NCI-H1436 treated with DMSO at 0.1 percent for 48 hours (cell line): ENCODE data around the gene ACACB.

Experiments used
- DNase-seq: peaks from one replicate; lab custom pipeline; 2025; lab: John Stamatoyannopoulos, UW

ACACB gene

GRCh38 chr12:109110988-109111495 lies 5.3 kb upstream of the ACACB start:
- no peak for DNase-seq

DNA sequence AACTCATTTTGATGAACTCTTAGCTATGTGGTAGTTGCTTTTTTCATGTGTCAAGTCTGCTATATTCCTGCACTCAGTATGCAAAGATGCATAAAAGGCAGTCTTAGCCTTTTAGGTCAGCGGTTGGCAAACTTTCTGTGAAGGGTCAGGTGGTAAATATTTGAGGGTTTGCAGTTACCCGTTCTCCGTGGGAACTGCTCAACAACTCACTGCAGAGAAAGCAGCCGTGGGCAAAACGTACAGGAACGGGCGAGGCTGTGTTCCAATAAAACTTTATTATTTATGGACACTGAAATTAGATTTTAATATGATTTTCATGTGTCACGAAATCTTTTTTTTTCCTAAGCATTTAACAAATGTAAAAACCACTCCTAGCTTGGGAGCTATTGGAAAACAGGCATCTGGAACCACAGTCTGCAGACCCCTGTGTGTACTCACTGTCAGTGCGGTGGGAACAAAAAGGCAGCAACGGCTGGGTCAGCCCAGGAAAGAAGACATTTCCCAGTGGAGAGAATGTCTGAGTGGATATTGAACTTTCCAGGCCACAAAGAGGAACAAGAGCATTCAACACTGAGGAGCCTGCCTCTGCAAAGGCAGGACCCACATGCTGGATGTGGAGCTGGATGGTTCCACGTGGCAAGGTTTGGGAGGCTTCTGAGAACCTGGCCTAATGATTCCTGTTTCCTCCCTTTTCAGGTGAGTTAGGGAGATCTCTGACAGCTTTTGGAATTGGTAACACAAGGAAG lies 3.5 kb upstream of the ACACB start:
- DNase-seq = no peak

DNA sequence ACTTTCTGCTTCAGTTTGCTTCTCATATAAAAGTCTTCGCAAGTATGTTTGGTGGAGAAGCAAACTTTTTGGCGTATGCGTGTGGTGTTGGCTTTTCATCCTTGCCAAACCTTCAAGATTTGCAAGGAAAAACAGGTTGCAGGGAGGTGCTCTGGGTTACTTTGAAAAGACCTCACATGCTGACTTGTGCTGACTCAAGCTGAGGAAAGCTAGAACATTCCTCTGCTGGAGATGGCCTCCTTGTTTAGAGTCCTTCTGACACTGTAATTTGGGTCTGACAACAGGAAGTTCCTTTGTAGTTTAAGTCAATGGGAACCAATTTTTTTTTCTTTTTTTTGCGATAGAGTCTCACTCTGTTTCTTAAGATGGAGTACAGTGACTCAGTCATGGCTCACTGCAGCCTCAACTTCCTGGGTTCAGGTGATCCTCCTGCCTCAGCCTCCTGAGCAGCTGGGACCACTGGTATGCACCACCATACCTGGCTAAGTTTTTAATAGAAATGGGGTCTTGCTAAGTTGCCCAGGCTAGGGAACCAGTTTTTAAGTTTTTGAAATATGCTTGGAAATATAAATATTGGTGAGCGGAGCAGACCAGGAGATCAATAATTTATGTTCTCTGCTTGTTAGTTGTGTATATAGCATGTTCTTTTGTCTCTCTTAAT lies 2.6 kb upstream of the ACACB start:
- DNase-seq = no peak

DNA sequence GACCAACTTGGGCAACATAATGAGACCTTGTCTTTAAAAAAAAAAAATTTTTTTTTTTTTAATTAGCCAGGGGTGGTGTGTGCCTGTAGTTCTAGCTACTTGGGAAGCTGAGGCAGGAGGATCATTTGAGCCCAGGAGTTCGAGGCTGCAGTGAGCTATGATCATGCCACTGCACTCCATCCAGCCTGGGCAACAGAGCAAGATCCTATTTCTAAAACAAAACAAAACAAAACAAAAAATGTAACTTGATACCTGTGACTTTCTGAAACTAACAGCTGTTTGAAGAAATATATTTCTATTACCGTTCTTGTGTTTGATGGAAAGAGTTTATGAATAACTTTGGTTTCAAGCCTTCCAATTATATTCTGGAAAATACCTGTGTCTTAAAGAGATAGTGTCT lies 1.7 kb upstream of the ACACB start:
- DNase-seq = no peak

- no peak for DNase-seq
Observed at GRCh38 chr12:109115404-109115757, 1.0 kb upstream of the ACACB start.

GRCh38 chr12:109116611-109116949 lies 193 bp downstream of the ACACB start:
- DNase-seq = no peak

- no peak for DNase-seq
Observed at GRCh38 chr12:109120095-109120494, 3.7 kb downstream of the ACACB start.

DNA sequence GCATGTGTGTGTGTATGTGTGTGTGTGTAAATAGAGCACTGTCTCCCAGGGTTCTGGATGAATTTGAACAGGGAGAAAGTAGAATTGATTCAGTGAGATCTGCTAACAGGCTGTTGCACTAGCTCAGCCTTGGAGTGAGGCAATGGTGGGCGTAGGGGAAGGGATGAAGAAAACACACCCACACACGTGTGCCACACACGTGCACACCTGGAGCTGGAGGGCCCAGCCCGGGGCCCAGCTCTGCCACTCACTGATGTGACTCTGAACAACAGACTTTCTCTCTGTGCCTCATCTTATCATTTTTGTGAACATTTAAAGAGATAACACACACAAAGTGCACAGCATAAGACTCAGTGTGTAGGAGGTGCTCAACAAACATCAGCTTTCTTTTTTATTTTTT lies 4.2 kb downstream of the ACACB start:
- DNase-seq = no peak

DNA sequence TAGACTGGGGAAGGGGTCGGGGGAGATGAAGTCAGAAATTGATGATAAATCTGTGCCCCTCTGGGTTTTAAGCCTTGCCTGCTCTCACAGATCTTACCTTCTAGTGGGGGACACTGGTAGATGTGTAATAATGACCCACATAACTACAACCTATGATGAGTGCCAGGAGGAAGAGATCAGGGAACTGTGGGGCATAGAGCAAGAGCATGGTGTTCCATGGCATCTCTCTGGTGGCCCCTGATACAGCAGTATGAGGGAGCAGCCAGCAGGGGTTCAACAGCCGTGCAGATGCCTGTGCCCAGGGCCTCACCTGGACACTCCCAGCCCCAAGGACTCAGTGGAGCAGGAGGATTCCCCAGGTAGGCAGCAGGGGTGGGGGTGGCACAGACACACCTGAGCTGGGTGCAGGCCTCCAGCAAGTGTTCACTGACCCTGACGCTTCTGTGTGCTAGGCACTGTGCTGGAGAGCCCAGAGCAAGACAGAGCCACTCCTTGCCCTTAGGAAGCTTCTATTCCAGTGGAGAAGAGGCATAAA lies 5.0 kb downstream of the ACACB start:
- no peak for DNase-seq

- DNase-seq = no peak
Observed at GRCh38 chr12:109124878-109125648, 8.7 kb downstream of the ACACB start.

GRCh38 chr12:109125791-109126190 lies 9.4 kb downstream of the ACACB start:
- no peak for DNase-seq

GRCh38 chr12:109126784-109127183 lies 10.4 kb downstream of the ACACB start:
- no peak for DNase-seq

GRCh38 chr12:109127533-109128242 lies 11.3 kb downstream of the ACACB start:
- no peak for DNase-seq

DNA sequence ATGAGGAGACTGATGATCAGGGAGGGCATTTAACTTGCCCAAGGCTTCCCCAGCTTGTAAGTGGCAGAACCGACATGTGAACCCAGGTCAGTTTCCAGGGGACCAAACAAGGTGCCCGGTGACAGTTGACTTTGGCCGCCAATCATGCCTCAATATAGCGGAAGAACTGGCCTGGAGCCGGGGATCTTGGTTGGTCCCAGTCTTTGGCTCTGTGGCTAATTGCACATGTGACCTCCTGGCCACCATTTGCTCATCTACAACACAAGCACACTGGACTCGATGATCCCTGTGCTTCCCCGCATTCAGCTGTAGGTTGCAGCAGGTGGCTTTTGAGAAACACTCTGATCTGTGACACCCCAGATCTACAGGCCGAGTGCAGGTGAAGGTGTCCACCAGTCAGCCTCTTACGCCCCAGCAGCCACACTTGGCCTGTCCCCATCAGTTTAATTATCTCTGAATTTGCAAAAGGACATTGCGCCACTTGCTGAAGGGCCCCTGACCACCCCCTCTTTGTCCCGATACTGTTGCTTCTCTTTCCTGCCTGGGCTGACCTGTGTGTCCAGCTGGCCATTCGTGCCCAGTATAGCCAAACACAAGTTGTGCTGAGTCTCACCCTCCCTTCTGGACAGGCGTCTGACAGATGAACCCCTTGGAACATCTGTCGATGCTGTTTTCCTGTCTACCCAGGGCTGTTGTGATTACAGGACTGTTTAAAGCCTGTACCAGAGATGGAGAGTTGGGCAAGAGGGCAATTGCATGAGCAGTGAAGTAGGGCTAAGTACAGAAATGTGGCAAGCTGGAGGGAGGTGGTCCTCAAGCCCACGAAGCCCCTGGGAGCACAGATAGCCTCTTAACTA lies 14.1 kb downstream of the ACACB start:
- no peak for DNase-seq

DNA sequence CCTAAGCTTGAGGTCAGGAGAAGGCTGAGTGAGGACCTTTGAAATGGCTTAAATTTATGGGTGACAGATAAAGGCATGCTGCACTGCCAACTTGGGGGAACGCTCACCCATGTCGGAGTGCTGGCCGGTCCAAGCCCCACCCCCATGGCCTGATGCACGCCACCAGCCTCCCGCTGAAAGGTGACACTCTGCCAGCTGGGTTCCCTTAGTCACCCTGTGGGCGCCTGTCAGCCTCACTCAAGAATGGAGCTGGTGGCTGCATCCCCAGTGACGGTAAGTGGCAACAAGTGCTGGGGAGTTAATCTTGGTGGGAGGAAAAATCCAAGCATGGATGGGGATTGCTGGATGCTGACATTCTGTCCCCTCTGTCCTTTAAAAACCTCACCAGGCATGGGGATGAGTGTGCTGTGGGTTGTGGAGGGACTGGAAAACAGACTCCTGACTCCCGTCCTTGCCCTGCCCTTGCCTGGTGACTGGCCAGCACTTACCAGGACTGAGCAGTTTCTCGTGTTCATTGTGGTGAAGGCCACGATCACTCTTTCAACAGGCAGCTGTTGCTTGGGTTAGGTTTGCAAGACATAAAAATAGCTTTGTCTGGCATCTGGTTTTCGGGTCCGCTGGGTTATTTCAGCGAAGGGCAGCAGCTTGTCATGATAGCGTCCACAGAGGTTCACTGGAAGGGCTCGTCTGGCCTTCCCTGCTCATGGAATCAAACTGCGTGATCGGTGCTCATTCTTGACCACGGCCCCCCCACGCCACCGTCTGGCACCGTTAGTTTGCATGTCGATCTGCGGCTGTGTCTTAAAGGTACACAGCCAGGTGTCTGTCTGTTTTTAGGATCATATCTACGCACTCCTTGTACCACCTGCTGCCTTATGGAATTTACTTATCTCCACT lies 15.0 kb downstream of the ACACB start:
- no peak for DNase-seq

DNA sequence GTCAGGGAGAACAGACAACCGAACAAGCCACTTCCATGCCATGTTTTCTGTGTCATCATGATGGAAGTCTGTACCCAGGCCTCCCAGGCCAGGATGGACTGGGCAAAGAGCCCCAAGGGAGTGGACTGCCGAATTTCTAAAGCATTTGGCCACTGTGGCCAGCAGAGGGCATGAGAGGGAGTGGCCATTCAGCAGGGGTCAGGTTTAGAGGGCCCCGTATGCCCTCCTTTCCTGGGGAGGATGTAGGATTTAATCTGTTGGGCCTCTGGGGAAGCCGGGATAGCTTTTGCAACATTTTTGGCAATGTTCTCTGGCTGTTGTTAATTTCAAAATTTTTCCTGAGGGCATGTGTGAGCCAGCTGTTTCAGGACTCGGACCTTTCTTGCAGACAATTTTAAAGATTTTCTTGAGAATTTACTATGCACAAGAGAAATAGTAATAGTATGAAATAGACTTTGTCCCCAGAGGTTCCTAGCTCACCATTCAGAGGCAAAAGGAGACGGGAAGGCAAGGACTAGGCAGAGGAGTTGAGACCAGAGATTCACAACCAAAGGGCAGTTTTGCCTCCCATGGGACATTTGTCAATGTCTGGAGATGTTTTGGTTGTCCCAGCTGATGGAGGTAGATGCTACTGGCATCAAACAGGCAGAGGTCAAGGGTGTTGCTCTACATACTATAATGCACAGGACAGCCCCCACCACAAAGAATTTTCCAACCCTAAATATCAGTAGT lies 18.0 kb downstream of the ACACB start:
- DNase-seq = no peak

GRCh38 chr12:109137055-109137454 lies 20.7 kb downstream of the ACACB start:
- DNase-seq = no peak

GRCh38 chr12:109139360-109139759 lies 23.0 kb downstream of the ACACB start:
- no peak for DNase-seq

- no peak for DNase-seq
Observed at GRCh38 chr12:109139791-109140190, 23.4 kb downstream of the ACACB start.
